Loucy (cell line): ENCODE data around the gene CD72.

Source experiments
- H2AFZ ChIP-seq: fragments of 200-600 bp; sonication (generic); 2 replicates; pipeline ENCODE4 v1.6.0; 2016; ENCODE audit warnings: antibody characterized with exemption, mild to moderate bottlenecking, low read length, moderate library complexity
- H3F3A ChIP-seq: fragments of 200-600 bp; 2 replicates; pipeline ENCODE4 v1.6.0; 2016; ENCODE audit warnings: antibody characterized with exemption, low read depth, mild to moderate bottlenecking
- H3K27me3 ChIP-seq: fragments of 200-600 bp; sonication (generic); 2 replicates; pipeline ENCODE4 v1.6.1; 2014; ENCODE audit warnings: low read length, mild to moderate bottlenecking; ENCODE audit not compliant: insufficient read depth, poor library complexity, severe bottlenecking
- H3K36me3 ChIP-seq: fragments of 200-600 bp; sonication (generic); 2 replicates; pipeline ENCODE4 v1.6.1; 2016; ENCODE audit warnings: low read length; ENCODE audit not compliant: insufficient read depth
- H3K4me1 ChIP-seq: fragments of 200-600 bp; sonication (generic); 2 replicates; pipeline ENCODE4 v1.5.1; 2014; ENCODE audit warnings: low read length, mild to moderate bottlenecking; ENCODE audit not compliant: insufficient read depth, poor library complexity, severe bottlenecking
- H3K4me2 ChIP-seq: fragments of 200-600 bp; sonication (generic); 2 replicates; pipeline ENCODE4 v1.6.0; 2014; ENCODE audit warnings: antibody characterized with exemption, low read length, low read depth, mild to moderate bottlenecking; ENCODE audit not compliant: poor library complexity, severe bottlenecking
- H3K4me3 ChIP-seq: fragments of 200-600 bp; sonication (generic); 2 replicates; pipeline ENCODE4 v1.5.1; 2014; ENCODE audit warnings: low read length, mild to moderate bottlenecking, mixed read lengths; ENCODE audit not compliant: poor library complexity, severe bottlenecking
- H3K79me2 ChIP-seq: fragments of 200-600 bp; sonication (generic); 2 replicates; pipeline ENCODE4 v1.6.1; 2014; ENCODE audit warnings: low read length; ENCODE audit not compliant: insufficient read depth
- H3K9ac ChIP-seq: fragments of 200-600 bp; sonication (generic); 2 replicates; pipeline ENCODE4 v1.6.0; 2014; ENCODE audit warnings: mild to moderate bottlenecking, low read depth, low read length, moderate library complexity; ENCODE audit not compliant: poor library complexity, severe bottlenecking
- H3K9me2 ChIP-seq: fragments of 200-600 bp; sonication (generic); replicated peaks from 2 replicates; pipeline ENCODE4 v1.6.1; 2016; ENCODE audit warnings: low read depth, low read length, mixed read lengths
- H3K9me3 ChIP-seq: fragments of 200-600 bp; sonication (generic); 2 replicates; pipeline ENCODE4 v1.6.1; 2014; ENCODE audit warnings: mild to moderate bottlenecking, antibody characterized with exemption, low read length, low read depth; ENCODE audit not compliant: insufficient read depth
- H4K20me1 ChIP-seq: fragments of 200-600 bp; sonication (generic); 2 replicates; pipeline ENCODE4 v1.6.0; 2014; ENCODE audit warnings: antibody characterized with exemption, low read length, mild to moderate bottlenecking; ENCODE audit not compliant: insufficient read depth, poor library complexity, severe bottlenecking
- EZH2phosphoT487 ChIP-seq: fragments of 200-600 bp; IDR thresholded peaks from 2 replicates; pipeline ENCODE4 v1.6.1; 2018; ENCODE audit warnings: antibody characterized with exemption, mild to moderate bottlenecking, moderate library complexity, borderline replicate concordance
- TF ChIP-seq, protein P1 (sequence below): fragments of 200-600 bp; sonication (generic); conservative IDR thresholded peaks from 2 replicates; pipeline ENCODE4 v1.5.1; 2014; ENCODE audit warnings: mild to moderate bottlenecking, antibody characterized with exemption, low read length

The CD72 gene

DNA sequence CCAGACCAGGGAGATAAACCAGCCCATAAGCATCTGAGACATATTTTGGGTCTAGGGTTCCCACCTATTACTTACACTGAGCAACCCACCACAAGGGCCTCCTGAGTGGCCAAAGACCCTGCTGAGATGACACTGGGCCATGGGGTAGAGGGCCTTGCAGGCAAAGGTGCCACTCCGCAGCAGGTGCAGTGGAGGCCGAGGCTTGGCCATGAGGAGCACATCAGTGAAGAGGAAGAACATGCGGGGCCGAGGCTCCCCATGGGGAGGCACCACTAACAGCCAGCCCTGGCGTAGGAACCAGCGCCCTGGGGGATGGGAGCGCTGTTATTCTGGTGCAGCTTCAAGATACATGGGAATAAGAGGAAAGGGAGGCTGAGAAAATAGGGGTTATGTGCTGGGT is 44.2 kb upstream of the CD72 start:
- Histone ChIP-seq H4K20me1 (peaks cover 3% of the 10 kb centered on the region), H2AFZ (no peak overlapping the region), H3K4me3 (peak overlapping the region; percentile 87), H3K4me2 (peak overlapping the region; percentile 87), H3F3A (0 out of 2 replicates have a peak, but pooled peaks cover 11% of the 10 kb centered on the region), H3K9ac (peak overlapping the region; percentile 95), H3K79me2 (peaks cover 65% of the 10 kb centered on the region), H3K27me3 (no peaks in the 10 kb centered on the region), H3K36me3 (no peaks in the 10 kb centered on the region; the same call in 1 of the 2 replicates), H3K4me1 (peaks cover 66% of the 10 kb centered on the region), H3K9me3 (no peaks in the 10 kb centered on the region), H3K9me2 (no peaks in the 10 kb centered on the region)
- no peak for TF ChIP-seq EZH2phosphoT487

DNA sequence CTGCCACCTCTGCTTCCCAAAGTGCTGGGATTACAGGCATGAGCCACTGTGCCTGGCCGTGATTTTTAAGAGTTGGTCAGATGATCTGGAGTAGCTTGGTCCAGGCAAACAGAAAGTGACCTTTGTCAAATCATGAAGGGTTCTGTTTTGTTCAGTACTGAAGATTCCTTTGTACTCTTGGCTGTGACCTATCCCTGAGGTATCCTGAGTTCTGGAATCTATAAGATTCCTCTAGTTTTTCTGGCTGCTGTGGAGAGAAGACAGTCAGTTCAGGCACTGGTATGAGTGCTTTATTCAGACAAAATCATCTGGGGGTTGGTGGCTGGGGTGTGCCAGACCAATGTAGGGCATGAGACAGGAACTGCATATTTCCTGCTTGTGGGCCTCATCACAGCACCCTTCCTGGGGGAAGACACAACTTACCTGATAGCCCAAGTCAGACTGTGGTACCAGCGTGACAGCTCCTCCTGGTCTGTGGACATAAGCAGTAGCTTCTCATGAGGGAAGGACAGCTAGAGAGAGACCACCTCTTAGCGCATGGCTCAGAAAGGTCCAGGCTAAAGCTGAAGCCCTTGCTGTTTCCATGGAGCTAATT is 43.6 kb upstream of the CD72 start:
- Histone ChIP-seq H3K9me2 (no peaks in the 10 kb centered on the region), H3K9ac (peak overlapping the region; percentile 95), H3K27me3 (no peaks in the 10 kb centered on the region), H3K79me2 (peaks cover 65% of the 10 kb centered on the region), H3K4me1 (peaks cover 72% of the 10 kb centered on the region), H2AFZ (no peak overlapping the region), H3K4me2 (peak overlapping the region; percentile 87), H3F3A (0 out of 2 replicates have a peak, but pooled peaks cover 16% of the 10 kb centered on the region), H4K20me1 (peaks cover 3% of the 10 kb centered on the region), H3K36me3 (no peaks in the 10 kb centered on the region; the same call in 1 of the 2 replicates), H3K4me3 (peak overlapping the region; percentile 87), H3K9me3 (no peaks in the 10 kb centered on the region)
- no peak for TF ChIP-seq EZH2phosphoT487
- TF ChIP-seq, protein P1, sequence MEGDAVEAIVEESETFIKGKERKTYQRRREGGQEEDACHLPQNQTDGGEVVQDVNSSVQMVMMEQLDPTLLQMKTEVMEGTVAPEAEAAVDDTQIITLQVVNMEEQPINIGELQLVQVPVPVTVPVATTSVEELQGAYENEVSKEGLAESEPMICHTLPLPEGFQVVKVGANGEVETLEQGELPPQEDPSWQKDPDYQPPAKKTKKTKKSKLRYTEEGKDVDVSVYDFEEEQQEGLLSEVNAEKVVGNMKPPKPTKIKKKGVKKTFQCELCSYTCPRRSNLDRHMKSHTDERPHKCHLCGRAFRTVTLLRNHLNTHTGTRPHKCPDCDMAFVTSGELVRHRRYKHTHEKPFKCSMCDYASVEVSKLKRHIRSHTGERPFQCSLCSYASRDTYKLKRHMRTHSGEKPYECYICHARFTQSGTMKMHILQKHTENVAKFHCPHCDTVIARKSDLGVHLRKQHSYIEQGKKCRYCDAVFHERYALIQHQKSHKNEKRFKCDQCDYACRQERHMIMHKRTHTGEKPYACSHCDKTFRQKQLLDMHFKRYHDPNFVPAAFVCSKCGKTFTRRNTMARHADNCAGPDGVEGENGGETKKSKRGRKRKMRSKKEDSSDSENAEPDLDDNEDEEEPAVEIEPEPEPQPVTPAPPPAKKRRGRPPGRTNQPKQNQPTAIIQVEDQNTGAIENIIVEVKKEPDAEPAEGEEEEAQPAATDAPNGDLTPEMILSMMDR: no peak

DNA sequence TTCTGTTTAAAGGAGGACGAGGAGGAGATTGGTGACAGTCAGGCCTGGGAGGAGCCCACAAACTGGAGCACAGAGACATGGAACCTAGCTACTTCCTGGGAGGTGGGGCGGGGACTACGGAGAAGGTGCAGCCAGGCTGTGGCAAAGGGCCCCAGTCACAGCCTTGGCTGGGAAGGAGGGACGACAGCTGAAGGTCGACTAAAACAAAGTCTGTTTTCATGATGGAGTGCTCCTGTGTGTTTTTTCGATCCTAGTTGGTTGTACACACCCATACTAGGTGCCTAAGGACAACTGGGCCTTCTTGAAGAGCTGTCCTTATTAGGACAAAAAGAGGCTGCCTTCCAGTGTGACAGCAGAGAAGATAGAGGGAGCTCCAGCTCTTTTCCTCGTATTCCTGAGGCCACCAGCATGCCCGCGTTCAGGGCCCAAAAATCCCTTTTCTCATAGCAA is 42.8 kb upstream of the CD72 start:
- peak overlapping the region; percentile 87 for H3K4me2 ChIP-seq
- H3K4me1 ChIP-seq: peaks cover 81% of the 10 kb centered on the region
- H4K20me1 ChIP-seq: peaks cover 3% of the 10 kb centered on the region
- peak overlapping the region; percentile 87 for H3K4me3 ChIP-seq
- TF ChIP-seq EZH2phosphoT487: no peak
- TF ChIP-seq, protein P1: peak; percentile 53
- no peaks in the 10 kb centered on the region for H3K27me3 ChIP-seq
- 0 out of 2 replicates have a peak, but pooled peaks cover 16% of the 10 kb centered on the region for H3F3A ChIP-seq
- peaks cover 65% of the 10 kb centered on the region for H3K79me2 ChIP-seq
- peak overlapping the region; percentile 95 for H3K9ac ChIP-seq
- H3K9me3 ChIP-seq: no peaks in the 10 kb centered on the region
- H3K9me2 ChIP-seq: no peaks in the 10 kb centered on the region
- H3K36me3 ChIP-seq: no peaks in the 10 kb centered on the region; the same call in 1 of the 2 replicates
- H2AFZ ChIP-seq: no peak overlapping the region
